Stimulated activated naive CD4-positive, alpha-beta T cell treated with Interleukin-2 at 50 U/mL for 16 hours (primary cell): ENCODE measurements around the gene AMOTL1.

Experiments used
- DNase-seq: peaks from one replicate; lab custom pipeline; 2025; lab: John Stamatoyannopoulos, UW

AMOTL1 gene

DNA sequence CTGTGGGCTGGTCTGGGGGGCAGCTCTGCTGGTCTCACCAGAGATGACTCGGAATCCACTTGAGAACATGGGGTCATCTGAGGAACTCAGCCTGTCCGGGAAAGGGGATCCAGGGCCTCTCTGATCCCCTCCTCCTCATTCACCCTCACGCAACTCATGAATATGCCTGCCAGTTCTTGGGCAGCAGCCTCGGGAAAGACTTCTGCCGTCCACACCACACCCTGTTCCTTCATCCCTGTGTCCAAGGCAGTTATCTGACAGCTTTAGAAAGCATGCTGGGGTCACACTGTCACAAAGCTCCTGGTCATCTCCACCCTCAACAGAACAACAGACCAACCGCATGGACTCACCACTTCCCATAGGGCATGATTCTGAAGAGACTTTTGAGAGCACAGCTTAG is 88.3 kb downstream of the AMOTL1 start:
- DNase-seq = no peak

DNA sequence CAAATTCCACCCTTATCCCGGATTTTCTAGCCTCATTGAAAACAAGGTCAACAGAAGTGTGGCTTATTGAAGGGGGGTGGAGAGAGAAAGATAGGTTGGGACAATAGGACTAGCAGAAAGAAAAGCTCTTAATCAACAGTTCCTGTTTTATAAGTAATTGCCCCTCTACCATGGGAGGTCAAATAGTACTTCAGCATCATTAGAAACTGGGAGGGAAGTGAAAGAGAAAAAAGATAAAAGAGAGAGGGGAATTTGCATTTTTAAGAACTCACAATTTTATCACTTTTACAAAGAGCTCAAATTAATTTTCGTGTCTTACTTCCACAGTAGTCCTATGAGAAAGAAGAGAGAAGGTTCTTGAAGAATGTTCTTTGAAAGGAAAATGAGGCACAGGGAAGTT is 89.2 kb downstream of the AMOTL1 start:
- no peak for DNase-seq

DNA sequence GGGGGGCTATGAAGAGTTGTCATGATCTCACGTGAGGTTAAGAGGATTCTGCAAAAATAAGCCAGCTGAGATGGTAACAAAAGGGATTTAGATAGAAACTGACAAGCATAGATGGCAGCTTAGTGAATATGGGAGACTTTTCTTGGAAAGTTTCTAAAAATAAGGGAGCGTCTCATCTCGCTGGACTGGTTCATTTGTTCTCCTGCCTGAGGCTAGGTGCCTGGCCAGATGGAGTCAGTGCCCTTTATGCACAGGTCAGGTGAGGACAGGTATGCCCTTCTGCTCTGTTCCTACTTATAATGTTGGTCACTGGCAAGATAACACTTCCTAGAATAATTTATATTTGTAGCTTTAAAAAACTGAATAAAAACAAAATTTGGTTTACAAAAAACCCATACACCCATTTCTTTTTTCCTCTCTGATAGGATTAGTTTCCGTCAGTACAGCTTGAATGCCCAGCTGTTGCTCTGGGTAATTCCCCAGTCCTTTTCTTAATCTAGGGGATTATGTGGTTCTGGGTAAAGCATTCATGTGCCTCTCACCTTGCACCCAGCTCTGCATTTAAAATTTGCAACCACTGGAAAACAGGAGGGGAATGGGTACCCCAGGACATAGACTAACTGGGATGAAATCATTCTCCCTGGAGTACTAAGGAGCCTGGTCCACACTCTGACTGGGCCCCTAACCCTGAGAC is 90.0 kb downstream of the AMOTL1 start:
- DNase-seq = no peak

DNA sequence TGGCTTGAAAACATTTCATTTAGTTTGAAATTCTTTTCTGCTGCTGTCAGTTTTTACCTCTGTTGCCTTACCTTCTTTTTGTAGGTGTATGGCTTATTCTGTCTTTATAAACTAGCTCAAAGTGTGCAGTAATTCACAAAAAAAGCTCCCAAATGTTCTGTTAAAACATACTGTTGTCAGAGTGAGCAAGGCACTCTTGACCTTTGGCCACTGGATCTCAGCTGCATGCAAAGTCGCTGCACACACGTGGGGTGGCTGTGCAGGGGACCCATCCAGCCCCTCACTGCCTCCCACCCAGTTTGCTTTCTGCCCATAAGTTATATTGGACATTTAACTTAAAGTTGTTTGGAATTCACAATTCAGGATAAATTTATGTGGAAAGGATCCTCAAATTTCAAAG is 92.2 kb downstream of the AMOTL1 start:
- DNase-seq = no peak

DNA sequence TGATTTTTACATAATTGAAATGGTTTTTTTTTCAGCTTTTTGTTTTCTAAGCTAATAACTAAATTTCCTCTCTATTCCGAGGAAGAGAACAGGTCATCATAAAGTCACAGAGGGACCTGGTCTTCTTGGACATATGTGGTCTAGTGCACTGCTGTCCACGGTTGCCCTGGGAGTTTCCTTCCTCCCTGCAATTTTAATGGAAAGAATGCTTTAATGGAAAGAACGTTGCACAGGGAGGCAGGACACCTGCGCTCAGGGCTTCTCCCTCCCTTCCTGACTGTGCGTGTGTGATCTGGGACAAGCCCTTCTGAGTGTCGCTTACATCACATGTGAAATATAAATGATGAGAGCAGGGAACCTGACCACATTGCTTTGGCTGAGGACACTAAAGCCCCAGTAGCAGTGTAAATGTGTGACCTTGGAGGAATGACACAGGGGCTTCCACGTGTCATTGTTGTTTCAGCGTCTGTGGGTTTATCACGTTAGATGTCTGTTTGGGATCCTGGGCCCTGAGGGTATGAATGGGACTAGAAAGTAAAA is 93.2 kb downstream of the AMOTL1 start:
- DNase-seq = no peak

DNA sequence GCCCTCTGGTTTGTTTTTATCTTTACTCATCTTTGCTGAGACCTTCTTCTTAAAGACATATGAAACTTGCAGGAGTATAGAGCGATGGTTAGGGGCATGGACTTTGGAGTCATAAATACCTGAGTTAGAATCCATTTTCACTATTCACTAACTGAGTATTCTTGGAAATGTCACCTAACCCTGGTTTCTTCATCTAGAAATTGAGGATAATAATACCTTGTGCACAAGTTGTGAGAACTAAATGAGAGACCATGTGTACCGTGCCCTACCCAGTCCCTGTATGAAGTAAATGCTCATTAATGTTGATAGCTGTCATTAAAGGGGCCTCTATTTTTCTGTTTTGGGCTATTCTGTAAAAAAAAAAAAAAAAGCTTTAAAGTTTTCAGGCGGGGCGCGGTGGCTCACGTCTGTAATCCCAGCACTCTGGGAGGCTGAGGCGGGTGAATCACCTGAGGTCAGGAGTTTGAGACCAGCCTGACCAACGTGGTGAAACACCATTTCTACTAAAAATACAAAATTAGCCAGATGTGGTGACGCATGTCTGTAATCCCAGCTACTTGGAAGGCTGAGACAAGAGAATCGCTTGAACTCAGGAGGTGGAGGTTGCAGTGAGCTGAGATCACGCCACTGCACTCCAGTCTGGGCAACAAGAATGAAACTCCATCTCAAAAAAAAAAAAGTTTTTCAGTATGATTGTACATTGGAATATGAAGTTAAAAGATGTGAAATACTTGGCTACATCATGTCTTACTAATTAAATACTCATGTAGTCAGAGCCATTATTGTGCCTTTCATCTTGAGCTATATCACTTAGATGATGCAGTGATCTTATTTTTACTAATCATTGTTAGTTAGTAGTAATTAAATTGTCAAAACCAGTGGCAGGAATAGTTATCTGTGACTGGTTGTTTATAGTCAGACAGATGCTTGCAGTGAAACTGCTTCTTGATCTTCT is 95.0 kb downstream of the AMOTL1 start:
- DNase-seq = no peak

DNA sequence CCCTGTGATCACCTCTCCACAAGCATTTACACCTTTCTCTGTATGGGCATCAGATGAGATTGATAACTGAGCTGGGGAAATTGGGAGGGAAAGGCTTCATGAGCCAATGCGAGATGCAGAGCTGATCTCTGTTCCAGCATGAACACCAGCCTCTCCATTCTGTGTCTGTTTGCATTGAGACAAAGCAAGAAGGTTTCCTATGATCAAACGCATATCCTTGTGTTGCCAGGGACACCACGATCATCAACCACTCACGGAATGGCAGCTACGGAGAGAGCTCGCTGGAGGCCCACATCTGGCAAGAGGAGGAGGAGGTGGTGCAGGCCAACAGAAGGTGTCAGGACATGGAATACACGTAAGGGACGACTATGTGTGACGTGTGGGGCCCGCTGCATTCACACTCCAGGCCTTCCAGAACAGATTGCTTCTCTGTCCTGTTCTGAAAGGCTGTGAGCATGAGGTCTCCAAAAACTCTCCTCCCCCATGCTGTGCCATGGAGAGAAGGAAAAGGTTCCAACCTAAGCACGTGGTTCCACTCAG is 96.4 kb downstream of the AMOTL1 start:
- no peak for DNase-seq

DNA sequence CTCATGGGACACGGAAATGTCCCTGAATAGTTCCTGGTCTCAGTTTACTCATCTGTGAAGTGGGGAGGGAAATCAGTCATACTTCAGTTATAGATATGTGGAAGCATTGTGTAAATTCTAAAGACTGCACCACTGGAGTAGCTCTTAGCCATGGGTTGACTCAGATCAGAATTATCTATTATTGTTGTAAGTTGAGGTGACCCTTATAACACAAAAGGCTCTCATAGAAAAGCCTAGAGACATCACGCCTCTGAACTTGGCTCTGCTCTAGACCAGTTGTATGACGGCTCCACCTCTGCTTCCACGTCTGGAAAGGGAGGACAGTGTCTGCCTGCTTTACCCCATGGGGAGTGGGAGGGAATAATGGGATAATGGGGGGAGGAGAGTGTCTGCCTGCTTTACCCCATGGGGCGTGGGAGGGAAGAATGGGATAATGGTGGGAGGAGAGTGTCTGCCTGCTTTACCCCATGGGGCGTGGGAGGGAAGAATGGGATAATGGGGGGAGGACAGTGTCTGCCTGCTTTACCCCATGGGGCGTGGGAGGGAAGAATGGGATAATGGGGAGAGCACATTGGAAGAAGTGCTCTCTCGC is 98.2 kb downstream of the AMOTL1 start:
- DNase-seq = no peak

DNA sequence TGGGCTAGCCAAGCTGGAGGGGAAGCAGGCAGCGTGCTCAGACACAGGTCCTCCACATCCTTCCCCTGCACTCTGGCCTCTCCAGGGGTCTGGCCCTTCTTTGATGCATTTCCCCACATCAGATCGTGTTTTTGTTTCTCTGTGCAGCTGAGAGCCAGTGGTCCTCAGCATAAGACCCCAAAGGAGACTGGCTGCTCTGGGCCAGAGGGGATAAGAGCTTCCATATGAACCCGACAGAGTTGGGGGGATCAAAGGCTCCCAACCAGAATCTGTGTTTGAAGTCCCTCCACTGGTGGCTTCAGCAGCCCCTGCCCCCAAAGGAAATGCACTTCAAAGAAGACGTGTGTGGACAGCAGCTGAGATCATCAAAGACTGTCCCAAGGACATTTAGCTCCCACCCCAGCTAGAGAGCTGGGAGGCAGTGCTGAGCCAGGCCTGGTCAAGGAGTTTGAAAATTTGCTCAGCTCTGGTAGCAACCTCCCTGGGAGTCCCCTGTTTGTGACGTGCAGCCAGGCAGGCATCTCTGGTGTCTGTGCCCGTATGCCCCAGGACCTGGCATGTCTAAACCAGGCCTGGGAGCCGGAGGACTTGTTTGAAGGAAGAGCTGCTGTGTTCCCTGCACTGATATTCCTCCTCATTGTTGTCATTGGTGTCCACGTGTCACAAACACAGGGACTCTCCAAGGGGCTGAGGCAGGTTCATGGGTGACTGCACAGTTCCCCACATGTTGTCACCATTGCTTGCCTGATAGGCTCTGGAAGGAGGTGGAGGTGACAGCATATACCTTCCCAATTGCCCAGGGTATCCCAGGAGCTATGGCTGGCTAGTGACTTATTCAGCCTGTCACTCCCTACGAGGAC is 99.0 kb downstream of the AMOTL1 start:
- no peak for DNase-seq

DNA sequence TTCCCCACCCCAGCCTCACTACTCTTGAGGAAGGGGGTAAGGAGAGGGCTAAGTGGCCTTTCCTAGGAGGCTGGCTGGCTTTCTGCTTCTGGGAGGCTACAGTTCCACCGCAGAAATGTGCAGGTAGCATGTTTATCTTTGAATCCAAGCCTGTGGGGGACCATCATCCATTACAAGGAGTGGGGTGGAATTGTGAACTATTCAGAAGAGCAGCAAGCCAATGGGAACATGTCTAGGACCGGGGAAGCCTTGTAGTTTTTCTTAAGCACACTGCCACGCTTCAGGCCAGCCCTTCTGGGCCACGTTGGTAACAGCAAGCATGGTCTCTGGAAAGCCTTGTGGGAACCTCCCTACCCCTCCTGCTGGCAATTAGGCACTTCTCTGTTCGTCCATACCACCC is 100.3 kb downstream of the AMOTL1 start:
- DNase-seq = no peak

DNA sequence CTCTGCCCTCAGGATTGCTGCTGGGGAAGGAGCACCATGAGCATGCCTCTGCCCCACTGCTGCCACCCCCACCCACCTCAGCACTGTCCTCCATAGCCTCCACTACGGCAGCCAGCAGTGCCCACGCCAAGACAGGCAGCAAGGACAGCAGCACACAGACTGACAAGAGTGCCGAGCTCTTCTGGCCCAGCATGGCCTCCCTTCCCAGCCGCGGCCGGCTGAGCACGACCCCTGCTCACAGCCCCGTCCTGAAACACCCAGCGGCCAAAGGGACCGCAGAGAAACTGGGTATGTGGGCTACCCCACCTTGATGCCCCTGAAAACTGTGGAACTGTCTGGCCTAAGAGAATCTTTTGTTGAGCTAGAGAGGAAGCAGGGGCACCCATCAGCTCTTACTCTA is 101.0 kb downstream of the AMOTL1 start:
- no peak for DNase-seq

DNA sequence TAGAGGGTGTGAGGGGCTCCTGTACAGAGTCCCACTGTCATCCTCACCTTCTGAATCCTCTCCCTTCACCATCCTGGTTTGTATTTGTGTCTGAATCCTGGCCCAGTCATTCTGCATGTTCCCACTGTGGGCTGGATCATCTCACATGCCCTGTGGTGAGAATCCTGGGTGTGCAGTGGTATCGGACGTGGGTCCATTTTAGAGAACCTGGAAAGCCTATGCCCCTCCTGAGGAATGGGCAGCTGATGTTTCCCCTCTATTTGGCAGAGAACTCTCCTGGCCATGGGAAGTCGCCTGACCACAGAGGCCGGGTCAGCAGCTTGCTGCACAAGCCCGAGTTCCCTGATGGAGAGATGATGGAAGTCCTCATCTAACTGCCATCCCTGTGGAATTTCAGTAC is 102.3 kb downstream of the AMOTL1 start:
- DNase-seq = no peak

DNA sequence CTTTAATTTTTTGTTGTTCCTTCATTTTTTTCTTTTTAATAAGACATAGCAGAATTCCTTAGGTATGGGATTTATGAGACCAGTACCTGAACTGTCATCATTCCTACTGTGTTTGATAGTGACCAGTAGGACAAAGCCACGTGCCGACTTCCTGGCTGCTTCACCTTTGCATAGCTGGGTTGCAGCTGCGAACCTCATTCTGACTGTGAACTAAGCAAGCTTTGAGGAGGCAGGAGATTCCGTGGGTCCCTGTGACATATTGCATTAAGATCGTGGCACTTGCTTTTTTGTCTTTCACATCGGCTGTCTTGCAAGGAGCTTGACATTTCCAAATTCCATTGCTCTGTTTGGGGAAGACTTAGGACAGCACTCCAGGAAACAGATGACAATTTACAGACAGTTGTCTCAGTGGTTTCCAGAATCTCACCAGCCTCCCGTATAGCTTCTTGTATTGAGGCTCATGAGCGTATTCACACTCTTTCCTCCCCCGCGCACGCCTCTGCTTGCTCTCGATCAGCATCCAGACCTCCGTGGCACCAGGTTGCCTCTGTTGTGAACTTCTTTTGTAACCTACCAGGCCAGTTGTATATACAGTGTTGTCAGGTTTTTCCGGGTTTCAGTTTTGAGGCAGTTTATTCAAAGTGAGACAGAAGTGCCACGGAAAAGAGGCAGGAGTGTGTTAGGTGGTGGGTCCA is 103.5 kb downstream of the AMOTL1 start:
- DNase-seq = no peak

DNA sequence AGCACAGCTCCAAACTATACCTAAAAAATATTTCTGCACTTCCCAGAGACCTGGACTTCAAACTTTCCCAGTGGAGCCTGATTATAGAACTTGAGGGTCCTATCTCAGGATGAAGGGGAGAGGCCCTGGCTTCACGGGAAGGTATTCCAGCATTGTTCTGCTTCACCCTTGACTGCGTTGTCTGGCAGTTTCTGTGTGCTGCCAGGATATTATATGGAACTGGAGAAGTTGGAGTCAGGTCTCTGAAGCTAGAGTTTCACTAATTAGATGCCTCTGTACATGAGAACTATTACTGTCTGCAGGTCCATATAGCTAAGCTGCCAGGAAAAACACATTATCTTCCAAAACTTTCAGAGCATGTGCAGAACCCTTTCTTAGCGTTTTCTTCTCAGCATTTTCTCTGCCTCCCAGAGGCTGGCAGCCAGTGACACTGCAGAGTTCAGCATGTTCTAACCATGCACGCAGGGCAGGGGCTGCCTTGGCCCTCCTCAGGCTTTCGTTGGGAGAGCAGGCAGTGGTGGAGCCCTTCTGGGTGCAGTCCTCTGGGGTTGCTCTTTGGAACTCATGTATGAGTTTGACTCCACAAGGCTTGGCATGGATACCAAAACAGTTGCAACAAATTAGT is 105.9 kb downstream of the AMOTL1 start:
- no peak for DNase-seq

DNA sequence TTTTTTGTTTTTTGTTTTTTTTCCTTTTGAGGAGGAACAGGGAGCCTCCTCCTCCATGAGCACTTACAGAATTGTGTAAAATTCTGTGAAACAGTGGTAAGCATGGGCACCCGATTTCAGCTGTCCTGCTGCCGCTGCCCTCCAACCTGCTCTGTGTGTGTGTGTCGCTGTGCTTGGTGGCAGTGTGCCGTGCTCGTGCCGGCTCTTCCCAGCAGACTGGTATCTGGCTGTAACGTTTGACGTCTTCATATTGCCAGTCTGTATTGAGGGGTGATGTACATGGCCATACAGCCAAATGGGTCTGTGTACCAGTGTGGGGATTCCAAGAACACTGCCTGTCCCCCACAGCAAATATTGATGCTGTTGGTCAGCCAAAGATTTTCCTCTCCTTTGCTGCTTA is 108.1 kb downstream of the AMOTL1 start:
- no peak for DNase-seq

DNA sequence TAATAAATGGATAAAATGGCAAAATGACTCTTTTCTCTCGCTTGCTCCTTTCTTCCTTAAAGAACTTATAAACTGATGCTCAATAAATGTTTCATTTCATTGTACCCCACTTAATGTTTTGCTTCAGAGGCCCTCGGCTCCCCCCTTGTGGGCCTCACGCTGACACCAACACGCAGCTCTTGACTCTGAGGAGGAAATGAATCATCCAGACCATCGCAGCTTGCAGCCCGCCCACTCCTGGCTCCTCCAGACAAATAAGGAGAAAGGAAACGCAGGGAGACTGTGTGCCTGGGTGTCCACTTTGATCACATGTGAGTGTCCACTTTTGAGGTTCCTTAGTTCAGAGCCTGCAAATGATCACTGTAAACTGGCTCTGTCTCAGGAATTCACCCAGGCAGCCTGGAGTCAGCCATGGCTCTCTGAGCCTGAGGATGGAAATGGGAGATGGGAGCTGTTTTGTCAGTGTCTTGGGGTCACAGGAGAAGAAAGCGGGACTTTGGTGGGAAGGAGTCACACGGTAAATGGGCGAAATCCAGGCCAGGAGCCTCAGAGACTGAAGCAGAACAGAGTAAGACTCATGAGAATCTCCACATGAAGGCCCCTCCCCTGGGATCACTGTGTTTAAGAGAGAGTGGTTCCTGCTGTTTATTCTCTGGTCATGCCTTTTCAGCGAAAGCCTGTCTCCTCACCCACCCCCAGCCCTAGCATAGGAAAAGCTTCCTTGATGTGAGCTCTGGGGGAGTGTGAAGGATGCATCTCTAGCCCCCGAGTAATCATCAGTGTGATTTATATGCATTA is 108.7 kb downstream of the AMOTL1 start:
- DNase-seq = peak; percentile 11

DNA sequence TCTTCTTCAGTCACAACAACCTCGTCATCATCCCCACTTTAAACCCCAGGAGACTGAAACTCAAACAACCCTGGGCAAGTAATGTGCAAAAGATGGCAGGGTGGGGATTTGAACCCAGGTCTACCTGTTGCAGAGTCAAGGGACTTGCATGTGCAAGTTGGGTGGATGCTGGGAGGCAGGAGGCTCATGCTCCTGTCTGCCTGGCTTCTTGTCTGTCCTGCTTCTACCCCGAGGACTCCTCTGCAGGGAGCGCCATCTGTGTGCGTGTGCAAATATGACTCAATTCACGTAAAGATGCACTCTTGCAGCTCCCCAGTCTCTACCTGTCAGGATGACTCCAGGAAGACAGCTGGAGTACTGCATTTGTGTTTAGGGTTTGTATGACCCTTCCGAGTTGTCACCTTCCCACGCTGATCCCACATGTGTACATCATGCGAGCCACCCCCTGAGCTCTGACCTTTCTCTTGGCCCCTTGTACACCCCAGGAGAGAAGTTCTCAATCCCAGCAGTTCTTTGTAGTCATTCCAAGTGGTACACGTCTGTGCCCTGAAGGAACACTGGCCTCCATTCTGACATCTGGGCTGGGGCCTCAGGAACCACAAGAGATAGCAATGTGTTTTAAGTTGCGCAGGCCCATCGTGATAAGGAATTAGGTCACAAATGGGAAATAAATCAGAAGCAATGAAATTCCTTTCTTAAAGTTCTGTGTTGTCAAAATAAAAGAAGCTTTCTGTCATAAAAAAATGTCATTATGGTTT is 109.5 kb downstream of the AMOTL1 start:
- DNase-seq = no peak

DNA sequence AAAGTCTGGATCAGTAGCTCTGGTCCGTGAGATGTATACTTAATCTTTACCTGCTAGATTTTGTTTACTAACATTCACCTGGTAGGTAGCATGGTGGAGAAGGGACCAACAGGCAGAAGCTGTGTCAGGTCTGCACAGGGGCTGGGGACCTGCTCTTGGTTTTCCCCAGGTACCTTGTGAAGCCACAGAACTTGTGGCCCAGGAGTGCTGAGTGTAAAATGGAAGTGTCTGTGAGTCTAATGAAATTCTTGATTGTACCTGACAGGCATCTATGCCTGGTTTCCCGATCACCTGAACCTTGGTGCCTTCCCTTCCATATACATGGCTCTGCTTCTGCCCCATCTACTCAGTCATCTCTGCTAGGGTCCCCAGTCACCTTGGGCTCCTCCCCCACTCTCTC is 110.8 kb downstream of the AMOTL1 start:
- DNase-seq = no peak

DNA sequence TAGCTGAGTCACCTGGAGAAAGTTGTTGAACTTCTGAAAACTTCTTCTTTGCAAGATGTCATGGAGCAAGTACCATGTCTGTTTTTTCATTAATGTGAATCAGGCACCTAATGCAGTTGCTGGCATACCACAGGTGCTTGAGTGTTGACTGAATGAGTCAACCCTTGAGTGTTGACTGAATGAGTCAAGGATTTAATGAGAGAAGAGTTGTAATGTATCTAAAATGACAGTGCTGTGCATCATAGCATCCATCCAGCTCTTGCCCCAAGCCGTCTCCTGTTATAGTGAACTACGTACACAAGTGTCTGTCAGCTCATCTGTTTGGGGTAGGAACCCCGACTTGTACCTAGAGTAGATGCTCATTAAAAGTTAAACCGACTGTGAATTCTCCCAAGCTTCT is 112.1 kb downstream of the AMOTL1 start:
- DNase-seq = no peak
